WTC11 (cell line): Measurements from ENCODE around the gene MRGPRX1. TPM values are rescaled to one million over a fixed set of nuclear protein-coding genes. Genes with fewer than 3 reads are reported as not detected.

Source experiments
- ATAC-seq: fragments of 200-7000 bp; cut with Tn5 transposase; 2 replicates; pipeline ENCODE4 v1.10.0; 2021; ENCODE audit warnings: mild to moderate bottlenecking, moderate library complexity
- CTCF ChIA-PET: fragments of 300-600 bp; sonication (Branson Sonifier 250); formaldehyde crosslinking; loops from one replicate; lab custom pipeline; 2021; ENCODE audit warnings: antibody characterized with exemption; lab: Charles Lee
- POLR2A ChIA-PET: fragments of 350-600 bp; sonication (Branson Sonifier 250); formaldehyde crosslinking; loops from one replicate; lab custom pipeline; 2021; ENCODE audit warnings: antibody characterized with exemption; lab: Charles Lee
- DNase-seq: peaks from one replicate; pipeline ENCODE4 v3.0.0; 2021; ENCODE audit warnings: low spot score
- H3K27ac Mint-ChIP-seq: 2 replicates; pipeline ENCODE4 v1.8.0; 2021; ENCODE audit warnings: mixed read lengths
- H3K27me3 Mint-ChIP-seq: 2 replicates; pipeline ENCODE4 v1.8.0; 2021; ENCODE audit warnings: low read depth, mild to moderate bottlenecking, moderate library complexity, mixed read lengths
- H3K36me3 Mint-ChIP-seq: 2 replicates; pipeline ENCODE4 v1.8.0; 2021; ENCODE audit warnings: mixed read lengths
- H3K4me1 Mint-ChIP-seq: 2 replicates; pipeline ENCODE4 v1.8.0; 2022; ENCODE audit warnings: mixed read lengths
- H3K4me3 Mint-ChIP-seq: 2 replicates; pipeline ENCODE4 v1.8.0; 2021; ENCODE audit warnings: mild to moderate bottlenecking, moderate library complexity, mixed read lengths
- H3K9me3 Mint-ChIP-seq: 2 replicates; pipeline ENCODE4 v1.8.0; 2021; ENCODE audit warnings: mixed read lengths
- ZNF138 ChIP-seq: sonication (generic); formaldehyde crosslinking; conservative IDR thresholded peaks from 2 replicates; pipeline ENCODE4 v1.8.1; 2022; ENCODE audit warnings: mild to moderate bottlenecking, moderate library complexity, missing genetic modification reagents
- total RNA-seq: library from RNA; stranded (reverse); gene quantifications from 3 replicates; pipeline ENCODE4 v1.2.3, GENCODE V29; 2021

MRGPRX1 gene
- total RNA-seq, 1 experiment from 2014 or later, result not detected

DNA sequence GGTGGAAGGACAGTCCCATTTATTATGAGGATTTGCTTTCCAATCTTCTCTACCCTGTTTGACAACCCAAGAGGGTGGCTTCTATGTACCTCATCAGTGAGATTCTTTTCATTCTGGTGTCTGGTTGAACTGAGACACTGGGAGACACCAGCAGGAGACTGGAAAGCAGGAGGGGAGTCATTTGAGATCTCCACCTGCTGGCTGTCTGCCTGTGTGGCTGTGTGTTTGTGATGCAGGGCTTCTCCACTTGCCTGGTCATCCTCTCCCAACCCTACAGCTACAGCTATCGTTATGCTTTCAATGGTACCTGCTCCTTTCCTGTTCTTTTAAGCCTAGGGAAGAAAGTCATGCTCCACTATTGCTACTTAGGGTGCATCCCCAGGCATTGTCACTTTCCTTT lies 48.6 kb downstream of the MRGPRX1 start:
- CTCF ChIA-PET, result no interaction called here
- Mint-ChIP-seq H3K4me1 (no peaks in the 10 kb centered on the region), H3K9me3 (peaks cover 24% of the 10 kb centered on the region), H3K36me3 (no peaks in the 10 kb centered on the region), H3K27ac (no peak overlapping the region)
- ATAC-seq, result peak; percentile 61
- POLR2A ChIA-PET, result interaction anchor here (0.6 kb wide), 1 partner anchor 413 kb away, joined by 3 read pairs; no protein-coding TSS in a partner anchor
- no peak for TF ChIP-seq ZNF138 (CRISPR knock-in tag)
- TF ChIP-seq, all 79 proteins: peak for 0
- no peak for DNase-seq
- no peak overlapping the region for H3K4me3 Mint-ChIP-seq
- H3K27me3 Mint-ChIP-seq, result peaks cover 35% of the 10 kb centered on the region

Other genes starting within 250 kb of the MRGPRX1 start
- 1.3 to 1.7 TPM (median 1.6 TPM) in 3 replicates for gene TMEM86A, start 240.6 kb downstream of the MRGPRX1 start, total RNA-seq
- 0.32 to 0.64 TPM (median 0.52 TPM) in 3 replicates for gene IGSF22, start 213.2 kb downstream of the MRGPRX1 start, total RNA-seq
- 4.5 to 7.4 TPM (median 6.7 TPM) in 3 replicates for gene PTPN5, start 147.6 kb downstream of the MRGPRX1 start, total RNA-seq
- gene MRGPRX2, start 121.3 kb upstream of the MRGPRX1 start, total RNA-seq, result not detected in 3 replicates
- gene ZDHHC13, start 177.8 kb upstream of the MRGPRX1 start, total RNA-seq, result 19.4 to 23.6 TPM (median 20.9 TPM) in 3 replicates